Measurements from ENCODE around the gene SPIC. TPM values are rescaled to one million over a fixed set of nuclear protein-coding genes. Genes with fewer than 3 reads are reported as not detected.

Gene SPIC
- total and polyA plus RNA-seq, 2 experiments from 2014 or later = not detected

- no peak for DNase-seq (ENCODE audit: low spot score)
- H3K27ac ChIP-seq = no peak overlapping the region
- TF ChIP-seq CTCF (IDR thresholded peaks at IDR 0.05; ENCODE audit: poor library complexity) (no peak), EZH2phosphoT487 (IDR thresholded peaks at IDR 0.05; ENCODE audit: low read depth, severe bottlenecking, unreplicated experiment) (no peak), EZH2 (IDR thresholded peaks at IDR 0.05; ENCODE audit: borderline replicate concordance) (no peak)
- H3K9me2 ChIP-seq (replicated peaks; ENCODE audit: insufficient read depth) = no peaks in the 10 kb centered on the region
- no peak overlapping the region for H3K4me3 ChIP-seq
- H3K27me3 ChIP-seq = no peaks in the 10 kb centered on the region
- H2AFZ ChIP-seq = no peak overlapping the region
- H3K79me2 ChIP-seq = no peaks in the 10 kb centered on the region
- H3K4me2 ChIP-seq = no peak overlapping the region
- 80% methylated on average over 4 of the region's 4 CpGs for WGBS (ENCODE audit: low lambda C conversion rate, missing lambda C conversion rate)
- no peaks in the 10 kb centered on the region for H3K4me1 ChIP-seq (ENCODE audit: insufficient read depth)
- H3K36me3 ChIP-seq (replicated peaks; ENCODE audit: insufficient read depth, low read depth) = no peaks in the 10 kb centered on the region
- no peaks in the 10 kb centered on the region for H3K9me3 ChIP-seq (ENCODE audit: low read depth)
- no peaks in the 10 kb centered on the region for H4K20me1 ChIP-seq (ENCODE audit: insufficient read depth, poor library complexity, severe bottlenecking)
Observed at GRCh38 chr12:101474248-101474647, 888 bp upstream of the SPIC start.

GRCh38 chr12:101475751-101476305 lies 692 bp downstream of the SPIC start:
- WGBS (ENCODE audit: low lambda C conversion rate, missing lambda C conversion rate) = 48% methylated on average over 5 of the region's 5 CpGs
- Histone ChIP-seq H3K9me3 (ENCODE audit: low read depth) (no peaks in the 10 kb centered on the region), H4K20me1 (ENCODE audit: insufficient read depth, poor library complexity, severe bottlenecking) (no peaks in the 10 kb centered on the region), H3K36me3 (replicated peaks; ENCODE audit: insufficient read depth, low read depth) (no peaks in the 10 kb centered on the region), H3K4me1 (ENCODE audit: insufficient read depth) (no peaks in the 10 kb centered on the region), H3K4me2 (no peak overlapping the region), H3K27ac (no peak overlapping the region), H3K4me3 (no peak overlapping the region), H3K9me2 (replicated peaks; ENCODE audit: insufficient read depth) (no peaks in the 10 kb centered on the region), H2AFZ (no peak overlapping the region), H3K27me3 (no peaks in the 10 kb centered on the region), H3K79me2 (no peaks in the 10 kb centered on the region)
- no peak for DNase-seq (ENCODE audit: low spot score)
- no peak for TF ChIP-seq EZH2phosphoT487 (IDR thresholded peaks at IDR 0.05; ENCODE audit: low read depth, severe bottlenecking, unreplicated experiment)
- TF ChIP-seq CTCF (IDR thresholded peaks at IDR 0.05; ENCODE audit: poor library complexity) = no peak
- no peak for TF ChIP-seq EZH2 (IDR thresholded peaks at IDR 0.05; ENCODE audit: borderline replicate concordance)

- DNase-seq (ENCODE audit: low spot score) = no peak
- Histone ChIP-seq H3K79me2 (no peaks in the 10 kb centered on the region), H3K9me3 (ENCODE audit: low read depth) (no peaks in the 10 kb centered on the region), H3K27me3 (no peaks in the 10 kb centered on the region), H3K4me1 (ENCODE audit: insufficient read depth) (no peaks in the 10 kb centered on the region), H3K4me2 (no peak overlapping the region), H3K36me3 (replicated peaks; ENCODE audit: insufficient read depth, low read depth) (no peaks in the 10 kb centered on the region), H3K4me3 (no peak overlapping the region), H3K27ac (no peak overlapping the region), H4K20me1 (ENCODE audit: insufficient read depth, poor library complexity, severe bottlenecking) (no peaks in the 10 kb centered on the region), H3K9me2 (replicated peaks; ENCODE audit: insufficient read depth) (no peaks in the 10 kb centered on the region), H2AFZ (no peak overlapping the region)
- WGBS (ENCODE audit: low lambda C conversion rate, missing lambda C conversion rate) = 85% methylated on average over 1 of the region's 1 CpG
- TF ChIP-seq CTCF (IDR thresholded peaks at IDR 0.05; ENCODE audit: poor library complexity) = no peak
- no peak for TF ChIP-seq EZH2 (IDR thresholded peaks at IDR 0.05; ENCODE audit: borderline replicate concordance)
- TF ChIP-seq EZH2phosphoT487 (IDR thresholded peaks at IDR 0.05; ENCODE audit: low read depth, severe bottlenecking, unreplicated experiment) = no peak
Observed at GRCh38 chr12:101480849-101481248, 5.7 kb downstream of the SPIC start.

GRCh38 chr12:101485021-101485420 lies 9.9 kb downstream of the SPIC start:
- DNase-seq (ENCODE audit: low spot score) = no peak
- Histone ChIP-seq H3K27me3 (no peaks in the 10 kb centered on the region), H3K36me3 (replicated peaks; ENCODE audit: insufficient read depth, low read depth) (no peaks in the 10 kb centered on the region), H3K4me3 (no peak overlapping the region), H3K9me3 (ENCODE audit: low read depth) (no peaks in the 10 kb centered on the region), H3K4me2 (no peak overlapping the region), H2AFZ (no peak overlapping the region), H3K79me2 (no peaks in the 10 kb centered on the region), H3K9me2 (replicated peaks; ENCODE audit: insufficient read depth) (no peaks in the 10 kb centered on the region), H4K20me1 (ENCODE audit: insufficient read depth, poor library complexity, severe bottlenecking) (no peaks in the 10 kb centered on the region), H3K4me1 (ENCODE audit: insufficient read depth) (no peaks in the 10 kb centered on the region), H3K27ac (no peak overlapping the region)
- TF ChIP-seq EZH2phosphoT487 (IDR thresholded peaks at IDR 0.05; ENCODE audit: low read depth, severe bottlenecking, unreplicated experiment) (no peak), EZH2 (IDR thresholded peaks at IDR 0.05; ENCODE audit: borderline replicate concordance) (no peak), CTCF (IDR thresholded peaks at IDR 0.05; ENCODE audit: poor library complexity) (no peak)

Data from hepatocyte (in vitro differentiated cells).